Measurements from ENCODE around the gene GSTM5. TPM values are rescaled to one million over a fixed set of nuclear protein-coding genes. Genes with fewer than 3 reads are reported as not detected.

GSTM5 gene
- total RNA-seq, 1 experiment from 2014 or later: not detected

GRCh38 chr1:109762821-109763645 is 51.0 kb downstream of the GSTM5 start:
- WGBS (ENCODE audit: extremely low coverage, insufficient read length, low lambda C conversion rate): no CpG with 5 or more reads among the region's 11 CpGs
- no peak overlapping the region for H3K4me3 Mint-ChIP-seq
- Histone ChIP-seq H3K79me2 (ENCODE audit: insufficient read depth, low read length) (no peaks in the 10 kb centered on the region), H2AFZ (ENCODE audit: low read length) (no peak overlapping the region), H3K56ac (ENCODE audit: insufficient read length, low read depth, low read length) (no peak overlapping the region), H3K79me1 (ENCODE audit: insufficient read depth, low read depth, low read length, poor library complexity, severe bottlenecking) (no peaks in the 10 kb centered on the region), H3T11ph (ENCODE audit: low read length) (no peak overlapping the region), H2BK120ac (ENCODE audit: low read depth, low read length, poor library complexity, severe bottlenecking) (no peak overlapping the region), H4K8ac (replicated peaks; ENCODE audit: insufficient read length, low read depth, low read length) (no peak overlapping the region), H3K18ac (ENCODE audit: insufficient read length, low read depth, low read length) (no peak overlapping the region), H3K4ac (ENCODE audit: low read depth, low read length) (no peak overlapping the region), H3K9me3 (ENCODE audit: control insufficient read depth, low read depth, low read length) (no peaks in the 10 kb centered on the region), H2BK20ac (ENCODE audit: low read depth, low read length, poor library complexity, severe bottlenecking) (no peak overlapping the region), H3K23me2 (ENCODE audit: insufficient read length, low read depth, low read length, poor library complexity, severe bottlenecking) (no peaks in the 10 kb centered on the region), H3K9ac (ENCODE audit: extremely low read depth, insufficient read length, low read length) (no peak overlapping the region), H2BK5ac (ENCODE audit: insufficient read length, low read length) (no peak overlapping the region), H3K4me2 (ENCODE audit: insufficient read depth, insufficient read length, low read length) (no peak overlapping the region), H3K27me3 (ENCODE audit: insufficient read depth, low read length) (no peaks in the 10 kb centered on the region), H3K27ac (ENCODE audit: insufficient read length, low read depth, low read length) (no peak overlapping the region), H3K4me1 (ENCODE audit: insufficient read depth, low read length) (no peaks in the 10 kb centered on the region), H4K20me1 (ENCODE audit: control insufficient read depth, insufficient read depth, insufficient read length) (no peaks in the 10 kb centered on the region), H2AK5ac (ENCODE audit: insufficient read length, low read length) (no peak overlapping the region), H4K91ac (ENCODE audit: insufficient read length, low read depth, low read length) (no peak overlapping the region), H2BK15ac (ENCODE audit: low read depth, low read length) (no peak overlapping the region), H4K5ac (ENCODE audit: insufficient read length, low read depth, low read length) (no peak overlapping the region), H3K14ac (ENCODE audit: insufficient read depth, low read length) (no peak overlapping the region), H2BK12ac (ENCODE audit: insufficient read length, low read depth, low read length) (no peak overlapping the region), H3K23ac (ENCODE audit: insufficient read length, low read depth, low read length) (no peak overlapping the region)
- no peak for DNase-seq
- no peak overlapping the region for H3K27ac Mint-ChIP-seq
- TF ChIP-seq, protein P1, sequence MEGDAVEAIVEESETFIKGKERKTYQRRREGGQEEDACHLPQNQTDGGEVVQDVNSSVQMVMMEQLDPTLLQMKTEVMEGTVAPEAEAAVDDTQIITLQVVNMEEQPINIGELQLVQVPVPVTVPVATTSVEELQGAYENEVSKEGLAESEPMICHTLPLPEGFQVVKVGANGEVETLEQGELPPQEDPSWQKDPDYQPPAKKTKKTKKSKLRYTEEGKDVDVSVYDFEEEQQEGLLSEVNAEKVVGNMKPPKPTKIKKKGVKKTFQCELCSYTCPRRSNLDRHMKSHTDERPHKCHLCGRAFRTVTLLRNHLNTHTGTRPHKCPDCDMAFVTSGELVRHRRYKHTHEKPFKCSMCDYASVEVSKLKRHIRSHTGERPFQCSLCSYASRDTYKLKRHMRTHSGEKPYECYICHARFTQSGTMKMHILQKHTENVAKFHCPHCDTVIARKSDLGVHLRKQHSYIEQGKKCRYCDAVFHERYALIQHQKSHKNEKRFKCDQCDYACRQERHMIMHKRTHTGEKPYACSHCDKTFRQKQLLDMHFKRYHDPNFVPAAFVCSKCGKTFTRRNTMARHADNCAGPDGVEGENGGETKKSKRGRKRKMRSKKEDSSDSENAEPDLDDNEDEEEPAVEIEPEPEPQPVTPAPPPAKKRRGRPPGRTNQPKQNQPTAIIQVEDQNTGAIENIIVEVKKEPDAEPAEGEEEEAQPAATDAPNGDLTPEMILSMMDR (conservative IDR thresholded peaks at IDR 0.05): no peak
- no peaks in the 10 kb centered on the region for H3K9me3 Mint-ChIP-seq
- H3K4me1 Mint-ChIP-seq: peaks cover 4 to 5% of the 10 kb centered on the region in 2 experiments; a peak in 2 of 4 replicates
- no peaks in the 10 kb centered on the region for H3K36me3 Mint-ChIP-seq (ENCODE audit: insufficient read depth in 1 of 3, low read depth in 3 of 3)
- peaks cover 2% of the 10 kb centered on the region; the same call in 1 of the 2 replicates for H3K27me3 Mint-ChIP-seq (ENCODE audit: low read depth)

Measured in H9 (cell line).